Measurements from ENCODE around the gene MAP3K12. TPM values are rescaled to one million over a fixed set of nuclear protein-coding genes. Genes with fewer than 3 reads are reported as not detected.
"Not testable (repeated sequence)": the region's sequence is repeated elsewhere in the genome, so short reads cannot be mapped to it uniquely, and the experiment has no call there.

Gene MAP3K12
- total RNA-seq, 1 donor from 2014 or later = 17.0 TPM

- DNase-seq (ENCODE audit: low read depth) = no peak
These were observed 27.1 kb downstream of the MAP3K12 start for GRCh38 chr12:53472056-53472582.

- no peak for DNase-seq (ENCODE audit: low read depth)
These were observed 31.0 kb downstream of the MAP3K12 start for GRCh38 chr12:53468282-53468681.

GRCh38 chr12:53467880-53468279 is 31.4 kb downstream of the MAP3K12 start:
- DNase-seq (ENCODE audit: low read depth) = no peak

GRCh38 chr12:53467082-53467481 is 32.2 kb downstream of the MAP3K12 start:
- DNase-seq (ENCODE audit: low read depth) = no peak

- DNase-seq (ENCODE audit: low read depth) = no peak
These were observed 32.6 kb downstream of the MAP3K12 start for GRCh38 chr12:53466640-53467039.

GRCh38 chr12:53465679-53466078 is 33.6 kb downstream of the MAP3K12 start:
- DNase-seq (ENCODE audit: low read depth) = no peak

GRCh38 chr12:53464685-53465418 is 34.4 kb downstream of the MAP3K12 start:
- no peak for DNase-seq (ENCODE audit: low read depth)

GRCh38 chr12:53463802-53464560 is 35.3 kb downstream of the MAP3K12 start:
- DNase-seq (ENCODE audit: low read depth) = no peak

GRCh38 chr12:53462935-53463334 is 36.3 kb downstream of the MAP3K12 start:
- DNase-seq (ENCODE audit: low read depth) = no peak

- no peak for DNase-seq (ENCODE audit: low read depth)
These were observed 37.7 kb downstream of the MAP3K12 start for GRCh38 chr12:53461591-53461990.

- peak; percentile 78 for DNase-seq (ENCODE audit: low read depth)
These were observed 38.2 kb downstream of the MAP3K12 start for GRCh38 chr12:53461059-53461458.

- DNase-seq (ENCODE audit: low read depth) = no peak
These were observed 40.2 kb downstream of the MAP3K12 start for GRCh38 chr12:53459097-53459496.

GRCh38 chr12:53456654-53457366 is 42.4 kb downstream of the MAP3K12 start:
- no peak for DNase-seq (ENCODE audit: low read depth)

GRCh38 chr12:53454707-53455106 is 44.6 kb downstream of the MAP3K12 start:
- DNase-seq (ENCODE audit: low read depth) = no peak

- no peak for DNase-seq (ENCODE audit: low read depth)
These were observed 45.2 kb downstream of the MAP3K12 start for GRCh38 chr12:53453953-53454640.

GRCh38 chr12:53452159-53453077 is 46.8 kb downstream of the MAP3K12 start:
- peak; percentile 89 for DNase-seq (ENCODE audit: low read depth)

GRCh38 chr12:53451661-53452158 is 47.5 kb downstream of the MAP3K12 start, which contains the start of gene PCBP2:
TSS of gene PCBP2 (plus strand) at chr12:53452102. CDS start at chr12:53454801, 2,699 bp downstream.
- peak; percentile 100 for DNase-seq (ENCODE audit: low read depth)

GRCh38 chr12:53450936-53451335 is 48.3 kb downstream of the MAP3K12 start:
- peak; percentile 17 for DNase-seq (ENCODE audit: low read depth)

GRCh38 chr12:53444593-53445325 is 54.5 kb downstream of the MAP3K12 start:
- not testable (repeated sequence) for DNase-seq (ENCODE audit: low read depth)
